NOMO-1 treated with DMSO at 0.1 percent for 48 hours (cell line): ENCODE data around the gene MCCC1.
A peak's percentile ranks its signal among the peaks of the same experiment; 100 is the strongest.
"Not testable (repeated sequence)": the region's sequence is repeated elsewhere in the genome, so short reads cannot be mapped to it uniquely, and the experiment has no call there.

Experiments used
- DNase-seq: peaks from one replicate; lab custom pipeline; 2025; ENCODE audit not compliant: unreplicated experiment; lab: John Stamatoyannopoulos, UW

MCCC1 gene

DNA sequence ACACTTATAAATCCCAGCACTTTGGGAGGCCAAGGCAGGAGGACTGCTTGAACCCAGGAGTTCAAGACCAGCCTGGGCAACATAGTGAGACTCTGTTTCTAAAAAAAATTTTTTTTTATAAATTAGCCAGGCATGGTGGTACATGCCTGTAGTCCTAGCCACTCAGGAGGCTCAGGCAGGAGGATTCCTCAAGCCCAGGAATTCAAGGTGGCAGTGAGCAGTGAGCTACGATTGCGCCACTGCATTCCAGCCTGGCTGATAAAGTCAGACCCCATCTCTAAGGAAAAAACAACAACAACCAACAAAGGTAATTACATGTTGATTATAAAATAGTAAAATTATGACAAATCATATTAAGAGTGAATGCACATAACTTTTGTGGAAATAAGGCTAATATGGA lies 40.9 kb downstream of the MCCC1 start:
- DNase-seq, result no peak

DNA sequence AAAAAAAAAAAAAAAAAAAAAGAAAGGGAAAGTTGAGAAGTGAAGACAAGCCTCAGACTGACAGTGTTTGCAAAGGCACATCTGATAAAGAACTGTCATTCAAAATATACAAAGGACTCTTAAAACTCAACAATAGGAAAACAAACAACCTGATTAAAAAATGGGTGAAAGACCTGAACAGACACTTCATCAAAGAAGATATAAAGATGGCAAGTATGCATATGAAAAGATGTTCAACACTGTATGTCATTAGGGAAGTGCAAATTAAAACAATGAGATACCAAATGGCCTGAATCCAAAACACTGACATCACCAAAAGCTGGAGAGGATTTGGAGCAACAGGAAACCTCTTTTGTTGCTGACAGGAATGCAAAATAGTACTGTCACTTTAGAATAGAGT lies 48.6 kb downstream of the MCCC1 start:
- DNase-seq, result no peak

DNA sequence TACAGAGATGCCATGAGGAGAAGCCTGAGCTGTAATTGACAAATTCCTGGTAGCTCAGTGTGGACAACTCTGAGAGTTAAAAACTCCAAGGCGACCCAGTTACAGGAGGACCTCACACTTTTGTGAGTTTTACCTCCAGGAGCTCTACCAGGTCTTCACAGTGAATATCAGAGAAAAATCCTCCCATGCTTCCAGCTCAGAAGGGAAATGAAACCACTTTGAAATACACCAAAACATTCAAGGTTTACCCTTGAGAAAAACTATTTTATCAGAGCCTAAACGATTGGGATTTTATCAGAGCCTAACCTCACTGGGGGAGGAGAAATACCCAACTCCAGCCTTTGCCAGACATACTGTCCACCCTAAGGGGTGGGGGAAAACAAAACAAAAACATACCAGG lies 52.4 kb downstream of the MCCC1 start:
- no peak for DNase-seq

DNA sequence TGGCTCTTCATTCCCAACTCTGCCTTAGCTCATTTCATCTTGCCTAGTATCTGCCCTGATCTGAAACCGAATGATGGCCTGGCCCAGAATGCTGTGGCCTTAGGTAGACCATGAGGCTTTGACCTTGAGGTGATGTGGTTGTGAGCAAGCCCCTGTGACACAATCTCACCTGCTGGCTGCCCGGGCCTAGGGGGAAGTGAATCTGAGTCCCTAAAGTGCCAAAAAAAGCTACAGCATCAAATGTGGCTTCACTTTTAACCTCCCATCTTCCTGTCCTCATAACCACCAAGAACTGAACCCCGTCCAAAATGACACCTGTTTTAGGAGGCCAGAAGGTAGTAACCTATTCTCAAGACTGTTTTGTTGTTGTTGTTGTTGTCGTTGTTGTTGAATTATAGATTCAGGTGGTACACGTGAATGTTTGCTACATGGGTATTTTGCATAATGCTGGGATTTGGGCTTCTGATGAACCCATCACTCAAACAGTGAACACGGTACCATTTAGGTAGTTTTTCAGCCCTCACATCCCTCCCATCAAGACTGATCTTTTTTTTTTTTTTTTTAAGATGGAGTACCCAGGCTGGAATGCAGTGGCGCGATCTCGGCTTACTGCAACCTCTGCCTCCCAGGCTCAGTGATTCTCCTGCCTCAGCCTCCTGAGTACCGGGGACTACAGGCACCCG lies 54.6 kb downstream of the MCCC1 start:
- peak; percentile 16 for DNase-seq

DNA sequence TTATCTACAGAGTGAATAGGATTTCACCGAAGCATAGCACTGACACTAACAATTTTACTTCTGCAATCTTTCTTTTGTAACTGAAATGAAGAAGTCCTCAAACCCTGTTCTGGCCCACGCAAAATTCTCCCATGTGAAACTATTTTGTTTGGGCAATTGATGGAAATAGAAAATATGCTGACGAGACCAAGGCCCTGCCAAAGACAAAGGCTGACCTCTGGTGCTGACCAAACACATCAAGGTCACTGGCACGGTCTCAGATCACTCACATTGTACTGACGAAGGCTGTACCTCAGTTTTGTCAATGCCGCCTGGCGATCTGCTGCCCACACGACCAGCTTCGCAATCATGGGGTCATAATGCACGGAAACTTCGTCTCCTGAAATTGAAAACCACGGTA lies 60.5 kb downstream of the MCCC1 start:
- no peak for DNase-seq

DNA sequence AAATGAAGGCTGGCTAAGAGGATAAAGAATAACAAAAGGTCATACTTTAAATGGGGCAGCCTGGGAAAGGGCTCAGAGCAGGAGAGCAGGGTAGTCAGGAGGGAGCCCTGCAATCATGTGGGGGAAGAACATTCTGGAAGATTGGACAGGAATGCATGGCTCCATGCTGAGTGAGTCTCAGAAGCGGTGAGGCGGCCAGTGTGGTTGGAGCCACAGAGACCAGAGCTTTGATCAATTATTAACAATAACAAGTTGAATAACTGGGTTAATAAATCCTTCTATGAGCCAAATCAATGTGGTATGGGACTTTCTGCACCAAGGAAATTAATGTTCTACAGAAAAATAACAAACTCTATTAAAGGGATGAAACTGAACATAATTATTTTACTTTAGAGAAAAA lies 61.1 kb downstream of the MCCC1 start:
- DNase-seq, result no peak

DNA sequence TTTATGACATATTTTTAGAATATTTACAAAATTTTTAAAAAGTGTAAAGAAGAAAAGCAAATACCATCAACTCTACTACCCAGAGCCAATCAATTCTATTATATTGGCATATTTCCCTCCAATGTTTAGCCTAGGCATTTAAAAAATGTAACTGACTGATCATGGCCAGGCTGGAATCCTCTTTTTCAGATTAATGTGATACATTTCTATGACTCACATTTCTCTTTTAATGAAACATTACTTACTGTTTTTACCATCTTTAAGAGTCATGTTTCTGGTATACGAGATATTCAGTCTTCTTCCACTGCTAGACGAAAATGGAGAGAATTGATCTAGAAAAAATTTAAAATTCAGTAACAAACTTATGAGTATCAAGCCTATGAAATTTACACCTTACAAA lies 65.5 kb downstream of the MCCC1 start:
- no peak for DNase-seq

DNA sequence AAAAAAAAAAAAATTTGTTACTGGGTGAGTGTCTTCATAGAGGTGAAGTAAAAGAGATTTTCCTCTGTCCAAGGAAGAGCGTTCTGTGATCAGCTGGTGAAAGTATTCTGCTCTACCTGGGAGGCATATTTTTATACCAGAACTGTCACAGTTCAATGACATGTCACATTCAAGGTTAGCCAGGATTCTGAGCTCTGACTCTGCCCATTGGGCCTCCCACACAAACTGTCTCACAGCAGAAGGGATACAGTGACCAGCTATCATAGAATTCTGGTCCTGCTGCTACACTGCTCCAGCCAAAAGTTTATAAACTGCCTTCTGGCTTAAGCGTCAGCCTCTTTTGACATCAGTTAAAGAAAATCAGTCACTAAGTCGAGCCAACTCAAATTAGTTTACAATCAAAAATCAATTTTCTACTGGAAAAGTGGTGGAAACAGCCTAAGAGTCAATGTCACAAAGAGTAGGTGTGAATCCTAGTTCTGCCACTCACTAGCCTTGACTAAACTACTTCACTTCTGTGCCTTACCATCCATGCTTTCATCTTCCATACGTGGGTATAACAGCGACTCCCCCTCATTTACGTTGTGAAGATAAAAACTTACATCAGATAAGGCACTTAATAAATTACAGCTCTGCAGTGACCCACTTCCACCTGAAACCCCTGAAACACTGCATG lies 66.3 kb downstream of the MCCC1 start:
- no peak for DNase-seq

DNA sequence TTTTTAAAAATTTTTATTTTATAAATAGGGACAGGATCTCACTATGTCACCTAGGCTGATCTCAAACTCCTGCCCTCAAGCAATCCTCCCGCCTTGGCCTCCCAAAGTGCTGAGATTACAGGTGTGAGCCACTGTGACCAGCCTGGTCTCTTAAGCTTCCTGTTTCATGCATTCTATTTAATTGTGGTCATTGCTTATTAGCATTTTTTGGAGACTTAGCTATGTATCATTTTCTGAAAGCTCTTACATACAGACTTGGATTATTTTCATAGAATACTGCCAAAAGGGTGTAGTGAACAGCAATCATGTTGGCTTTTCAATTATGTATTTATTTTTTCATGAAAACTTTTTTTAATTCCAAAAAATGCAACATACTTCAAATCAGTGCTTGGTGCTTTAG lies 67.5 kb downstream of the MCCC1 start:
- DNase-seq, result no peak

DNA sequence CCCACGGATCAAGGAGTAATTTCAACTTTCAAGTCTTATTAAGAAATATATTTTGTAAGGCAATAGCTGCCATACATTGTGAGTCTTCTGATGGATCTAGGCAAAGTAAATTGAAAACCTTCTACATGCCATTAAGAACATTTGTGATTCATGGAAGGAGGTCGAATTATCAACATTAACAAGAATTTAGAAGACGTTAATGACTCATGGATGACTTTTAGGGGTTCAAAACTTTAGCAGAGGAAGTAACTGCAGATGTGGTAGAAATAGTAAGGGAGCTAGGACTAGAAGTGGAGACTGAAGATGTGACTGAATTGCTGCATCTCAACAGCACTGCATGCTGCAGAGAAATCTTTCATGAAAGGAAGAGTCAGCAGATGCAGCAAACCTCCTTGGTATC lies 70.9 kb downstream of the MCCC1 start:
- no peak for DNase-seq

DNA sequence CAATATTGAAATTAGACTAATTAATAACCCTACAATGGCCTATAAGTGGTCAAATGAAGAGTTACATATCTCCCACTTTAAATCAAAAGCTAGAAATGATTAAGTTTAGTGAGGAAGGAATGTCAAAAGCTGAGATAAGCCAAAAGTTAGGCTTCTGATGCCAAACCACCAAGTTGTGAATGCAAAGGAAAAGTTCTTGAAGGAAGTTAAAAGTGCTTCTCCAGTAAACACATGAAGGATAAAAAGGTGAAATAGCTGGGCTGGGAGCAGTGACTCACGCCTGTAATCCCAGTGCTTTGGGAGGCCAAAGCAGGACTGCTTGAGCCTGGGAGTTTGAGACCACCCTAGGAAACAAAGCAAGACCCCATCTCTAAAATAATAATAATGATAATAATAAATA lies 72.0 kb downstream of the MCCC1 start:
- DNase-seq, result no peak

DNA sequence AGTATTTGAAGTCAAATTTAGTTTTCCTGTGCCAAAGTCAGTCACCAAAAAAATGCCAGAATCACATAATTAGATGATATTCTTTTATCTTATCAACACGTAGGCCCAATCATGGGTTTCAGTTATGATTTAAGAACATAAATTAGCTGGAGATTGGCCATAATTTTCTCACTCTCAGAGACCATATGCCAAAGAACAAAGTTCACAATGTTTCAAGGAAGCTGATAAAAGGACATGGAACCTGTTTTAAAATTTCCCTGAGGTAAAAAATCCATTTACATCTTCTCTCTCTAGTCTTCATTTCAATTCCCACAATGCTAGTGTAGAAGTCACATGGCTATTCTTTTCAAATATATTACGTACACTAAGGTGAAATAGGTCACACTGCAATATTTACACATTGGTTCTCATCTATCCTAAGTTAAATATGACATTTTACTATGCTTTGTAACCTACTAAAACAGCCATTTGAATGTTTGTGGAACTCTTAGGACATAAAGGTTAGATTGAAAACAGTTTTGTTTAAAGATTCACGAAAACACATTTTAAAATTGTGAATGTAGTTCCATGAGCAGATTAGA lies 76.3 kb downstream of the MCCC1 start:
- no peak for DNase-seq

DNA sequence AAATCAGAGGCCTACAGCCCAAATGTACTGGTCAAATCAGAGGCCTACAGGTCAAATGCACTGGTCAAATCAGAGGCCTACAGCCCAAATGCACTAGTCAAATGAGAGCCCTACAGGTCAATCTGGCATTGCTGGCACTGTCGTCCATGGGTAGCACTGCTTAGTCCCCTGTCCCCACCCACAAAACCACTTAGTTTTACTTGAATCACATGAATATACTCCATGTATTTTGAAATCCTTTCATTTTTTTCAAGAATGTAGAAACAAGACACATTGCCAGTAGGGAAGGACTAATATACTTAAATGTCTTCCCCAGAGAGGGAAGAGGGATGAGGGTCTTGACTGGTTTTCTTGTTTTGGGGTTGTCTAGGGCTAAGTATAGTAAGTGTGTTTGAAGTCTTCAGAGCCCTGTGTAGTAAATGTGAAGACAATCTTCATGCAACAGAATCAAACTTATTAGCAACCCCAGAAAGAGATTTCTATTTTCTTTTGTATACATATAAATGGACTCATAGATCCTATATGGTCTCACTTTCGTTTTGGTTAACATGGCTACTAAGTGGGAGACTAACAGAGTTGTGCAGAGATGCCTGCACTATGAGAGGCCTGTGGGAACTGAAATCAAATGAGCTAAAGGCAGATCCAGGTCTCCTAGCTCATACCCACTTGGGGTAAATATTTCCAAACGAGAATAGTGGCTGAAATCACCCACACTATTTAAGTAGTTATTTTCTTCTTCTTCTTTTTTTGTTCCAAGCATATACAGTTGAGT lies 80.7 kb downstream of the MCCC1 start:
- no peak for DNase-seq

DNA sequence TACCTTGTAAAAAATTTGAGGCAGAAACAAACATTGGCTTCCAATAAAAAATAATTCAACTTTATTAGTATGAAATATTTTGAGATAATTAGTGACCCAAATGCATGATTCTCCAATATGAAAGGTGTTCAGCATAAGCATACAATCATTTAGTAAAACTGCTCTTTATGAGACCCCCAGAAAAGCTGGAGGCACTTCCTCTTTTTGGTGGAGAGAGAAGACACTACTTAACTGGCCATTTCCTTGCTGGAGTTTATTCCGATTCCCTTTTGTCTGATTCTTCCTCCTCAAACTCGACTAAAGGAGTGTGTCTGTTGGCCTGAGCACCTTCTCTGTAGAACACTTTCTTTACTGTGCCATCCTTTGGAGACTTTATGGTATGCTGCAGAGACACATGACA lies 84.1 kb downstream of the MCCC1 start:
- no peak for DNase-seq

DNA sequence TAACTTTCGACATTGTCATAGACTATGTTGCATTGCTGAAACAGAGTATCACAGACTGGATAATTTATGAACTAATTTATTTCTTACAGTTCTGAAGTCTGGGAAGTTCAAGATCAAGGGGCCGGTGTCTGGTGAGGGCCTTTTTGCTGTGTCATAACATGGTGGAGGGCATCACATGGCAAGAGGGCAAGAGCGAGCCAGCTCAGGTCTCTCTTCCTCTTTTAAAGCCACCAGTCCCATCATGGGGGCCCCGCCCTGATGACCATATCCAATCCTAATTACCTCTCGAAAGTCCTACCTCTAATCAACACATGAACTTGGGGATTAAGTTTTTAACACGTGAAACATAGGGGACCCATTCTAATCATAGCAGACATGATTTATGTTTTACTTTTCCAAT lies 85.4 kb downstream of the MCCC1 start:
- peak; percentile 37 for DNase-seq

DNA sequence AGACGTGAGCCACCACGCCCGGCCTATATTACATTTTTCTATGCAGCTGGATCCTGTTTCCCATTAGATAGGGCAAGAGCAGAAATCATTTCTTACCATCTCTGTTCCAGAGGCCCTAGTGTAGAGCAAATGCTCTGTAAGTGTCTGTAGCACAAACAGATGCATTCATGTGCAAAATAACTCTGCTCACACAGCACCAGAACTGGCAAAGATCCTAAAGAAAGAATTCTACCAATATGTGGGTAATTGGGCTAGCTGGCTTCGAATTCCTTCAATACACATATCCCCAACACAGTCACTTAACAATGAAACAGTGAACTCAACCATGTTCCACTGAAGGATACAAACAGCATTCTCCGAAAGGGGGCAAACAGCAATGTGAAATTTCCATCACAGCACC lies 86.2 kb downstream of the MCCC1 start:
- no peak for DNase-seq

DNA sequence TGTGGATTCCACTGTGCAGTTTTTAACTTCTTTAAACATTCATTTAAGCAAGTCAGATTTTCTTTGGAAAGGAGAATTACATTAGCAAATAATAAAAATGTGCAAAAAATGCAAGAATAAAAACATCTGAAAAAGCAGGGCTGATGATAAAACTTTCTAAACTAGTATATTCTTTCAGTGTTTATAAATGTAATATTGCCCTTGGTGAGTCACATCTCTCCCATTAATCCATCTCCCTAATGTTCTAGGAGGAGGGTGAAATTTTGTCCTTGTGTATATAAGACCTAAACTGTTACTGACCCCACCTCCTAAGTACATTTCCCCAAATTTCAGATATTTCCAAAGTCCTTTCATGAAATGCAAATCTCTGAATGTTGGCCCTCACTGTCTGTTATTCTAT lies 90.5 kb downstream of the MCCC1 start:
- no peak for DNase-seq

DNA sequence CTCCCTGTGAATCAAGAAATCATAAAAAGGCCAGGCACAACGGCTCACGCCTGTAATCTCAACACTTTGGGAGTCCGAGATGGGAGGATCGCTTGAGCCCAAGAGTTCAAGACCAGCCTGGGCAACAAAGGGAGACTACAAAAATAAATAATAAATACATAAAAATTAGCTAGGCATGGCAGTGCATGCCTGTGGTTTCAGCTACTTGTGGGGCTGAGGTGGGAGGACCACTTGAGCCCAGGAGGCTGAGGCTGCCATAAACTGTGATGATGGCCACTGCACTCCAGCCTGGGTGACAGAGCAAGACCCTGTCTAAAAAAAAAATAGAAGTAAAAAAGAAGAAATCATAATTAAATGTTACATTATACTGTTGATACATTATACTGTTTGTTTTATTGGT lies 91.0 kb downstream of the MCCC1 start:
- no peak for DNase-seq

DNA sequence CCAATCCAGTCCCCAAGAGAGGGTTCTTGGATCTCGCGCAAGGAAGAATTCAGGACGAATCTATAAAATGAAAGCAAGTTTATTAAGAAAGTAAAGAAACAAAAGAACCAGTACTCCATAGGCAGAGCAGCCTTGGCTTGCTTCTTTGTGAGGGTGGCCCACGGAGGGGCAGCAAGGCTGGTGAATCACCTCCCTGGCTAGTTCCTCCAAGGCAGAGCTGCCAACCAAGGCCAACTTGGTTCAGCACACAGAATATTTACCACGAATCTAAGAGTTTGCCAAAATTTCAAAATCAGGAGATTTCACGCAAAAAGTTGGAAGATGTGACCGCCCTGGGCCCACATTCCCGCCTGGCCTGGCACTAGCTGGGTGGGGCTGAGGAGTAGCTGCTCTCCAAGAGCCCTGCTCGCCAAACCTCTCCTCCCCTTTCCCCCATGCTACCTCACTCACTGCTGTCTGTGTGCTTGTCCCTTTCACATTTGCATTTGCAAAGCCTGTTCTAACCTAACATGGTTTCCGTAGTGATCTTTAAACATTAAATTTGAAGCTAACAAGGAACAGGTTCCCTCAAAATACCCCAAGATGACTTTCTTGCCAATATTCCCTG lies 92.8 kb downstream of the MCCC1 start:
- DNase-seq, result no peak

DNA sequence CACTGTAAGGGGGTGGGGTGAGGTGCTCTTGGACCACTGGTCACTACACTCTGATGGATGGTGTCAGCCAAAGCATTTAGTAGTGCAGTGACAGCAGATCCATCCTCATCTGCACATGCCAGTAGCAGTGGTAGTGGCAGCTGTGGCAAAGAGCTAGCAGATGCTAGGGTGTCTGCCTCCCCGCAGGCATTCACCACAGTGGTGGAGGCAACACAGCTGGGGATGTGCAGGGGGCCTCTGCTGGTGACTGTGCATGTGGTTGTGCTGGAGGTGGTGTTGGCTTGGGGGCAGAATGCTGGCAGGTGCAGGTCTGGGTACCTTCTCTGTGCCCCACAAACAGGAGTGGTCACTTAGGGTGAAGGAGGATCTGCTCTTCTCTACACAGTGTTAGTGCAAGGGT lies 99.5 kb downstream of the MCCC1 start:
- DNase-seq, result no peak

DNA sequence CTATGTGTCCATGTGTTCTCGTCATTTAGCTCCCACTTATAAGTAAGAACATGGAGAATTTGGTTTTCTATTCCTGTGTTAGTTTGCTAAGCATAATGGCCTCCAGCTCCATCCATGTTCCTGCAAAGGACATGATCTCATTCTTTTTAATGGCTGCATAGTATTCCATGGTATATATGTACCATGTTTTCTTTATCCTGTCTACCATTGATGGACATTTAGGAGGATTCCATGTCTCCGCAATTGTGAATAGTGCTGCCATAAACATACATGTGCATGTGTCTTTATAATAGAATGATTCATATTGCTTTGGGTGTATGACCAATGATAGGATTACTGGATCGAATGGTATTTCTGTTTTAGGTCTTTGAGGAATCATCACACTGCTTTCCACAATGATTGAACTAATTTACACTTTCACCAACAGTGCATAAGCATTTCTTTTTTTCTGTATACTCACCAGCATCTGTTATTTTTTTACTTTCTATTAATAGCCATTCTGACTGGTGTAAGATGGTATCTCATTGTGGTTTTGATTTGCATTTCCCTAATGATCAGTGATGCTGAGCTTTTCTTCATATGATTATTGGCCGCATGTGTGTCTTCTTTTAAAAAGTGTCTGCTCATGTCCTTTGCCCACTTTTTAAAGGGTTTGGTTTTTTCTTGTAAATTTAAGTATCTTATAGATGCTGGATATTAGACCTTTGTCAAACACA lies 105.7 kb downstream of the MCCC1 start:
- DNase-seq, result not testable (repeated sequence)
